HCT116 (cell line): ENCODE data around the gene DCLRE1B. TPM values are rescaled to one million over a fixed set of nuclear protein-coding genes. Genes with fewer than 3 reads are reported as not detected.

ENCODE experiments used
- ATAC-seq: fragments of 200-7000 bp; cut with Tn5 transposase; 2 replicates; pipeline ENCODE4 v1.9.1; 2020; ENCODE audit warnings: mild to moderate bottlenecking, moderate library complexity
- BruUV-seq: library from RNA; stranded (reverse); fragments of 400-500 nt; replicated peaks from 2 replicates; lab custom pipeline; 2021; lab: Mats Ljungman, UMichigan
- CTCF ChIA-PET: fragments of 300-600 bp; sonication (Branson Sonifier 250); formaldehyde crosslinking; loops from one replicate; lab custom pipeline; 2021; ENCODE audit warnings: antibody characterized with exemption; lab: Charles Lee
- POLR2A ChIA-PET: fragments of 300-600, 350-600 bp; sonication (Branson Sonifier 250); formaldehyde crosslinking; loops from one replicate; lab custom pipeline; 2021; ENCODE audit warnings: antibody characterized with exemption; lab: Charles Lee
- RAD21 ChIA-PET, 2 experiments: fragments of 300-600 bp; sonication (Branson Sonifier 250); formaldehyde crosslinking; loops; one replicate each; lab custom pipeline; 2023; ENCODE audit warnings: low total read pairs in 2 of 2; ENCODE audit not compliant: uncharacterized antibody in 2 of 2, unreplicated experiment in 2 of 2, low non-redundant PET in 1 of 2; lab: Charles Lee
- DNase-seq: peaks from one replicate; pipeline ENCODE4 v3.0.0-alpha.2; 2010; ENCODE audit warnings: low read depth, low spot score
- H2AFZ ChIP-seq: fragments of 200-600 bp; shearing (Covaris generic), sonication (generic); 2 replicates; pipeline ENCODE4 v1.6.1; 2017; ENCODE audit warnings: low read depth, mixed run types, mixed read lengths, antibody characterized with exemption, low read length; ENCODE audit not compliant: poor library complexity, severe bottlenecking
- H3K27ac ChIP-seq: 2 replicates; pipeline ENCODE4 v1.5.1; 2012; ENCODE audit warnings: low read depth, low read length
- H3K27me3 ChIP-seq: fragments of 200-600 bp; sonication (generic); 2 replicates; pipeline ENCODE4 v1.6.1; 2016; ENCODE audit warnings: mixed run types, low read length, mixed read lengths; ENCODE audit not compliant: insufficient read depth
- H3K36me3 ChIP-seq, 2 experiments: fragments of 200-500 bp in 1 of 2; fragments of 200-600 bp in 1 of 2; sonication (Bioruptor generic) in 1 of 2; sonication (generic) in 1 of 2; 2 replicates each; pipeline versions ENCODE4 v1.5.1 to v1.6.1; 2014 to 2016; ENCODE audit warnings: low read length in 2 of 2, inconsistent platforms in 1 of 2, mixed read lengths in 1 of 2, mixed run types in 1 of 2; ENCODE audit not compliant: insufficient read depth in 2 of 2, control insufficient read depth in 1 of 2
- H3K4me1 ChIP-seq, 2 experiments: fragments of 200-600 bp in 1 of 2; sonication (generic) in 1 of 2; 2 replicates each; pipeline versions ENCODE4 v1.5.1 to v1.6.1; 2012 to 2017; ENCODE audit warnings: low read length in 2 of 2, inconsistent platforms in 1 of 2, mild to moderate bottlenecking in 1 of 2, mixed read lengths in 1 of 2, mixed run types in 1 of 2, moderate library complexity in 1 of 2; ENCODE audit not compliant: insufficient read depth in 2 of 2, control insufficient read depth in 1 of 2
- H3K4me2 ChIP-seq: fragments of 200-600 bp; sonication (generic); 2 replicates; pipeline ENCODE4 v1.6.1; 2017; ENCODE audit warnings: mixed run types, low read length, mixed read lengths
- H3K4me3 ChIP-seq, 2 experiments: fragments of 200-600 bp in 1 of 2; sonication (generic) in 1 of 2; replicated peaks in 1 of 2; 2 replicates each; pipeline ENCODE4 v1.5.1; 2011 to 2016; ENCODE audit warnings: low read length in 2 of 2, control low read depth in 1 of 2, low read depth in 1 of 2, mild to moderate bottlenecking in 1 of 2, mixed read lengths in 1 of 2, mixed run types in 1 of 2
- H3K79me2 ChIP-seq: fragments of 200-600 bp; sonication (generic); 2 replicates; pipeline ENCODE4 v1.6.1; 2017; ENCODE audit warnings: mild to moderate bottlenecking, mixed run types, low read length, moderate library complexity, mixed read lengths; ENCODE audit not compliant: insufficient read depth
- H3K9ac ChIP-seq: fragments of 200-600 bp; sonication (generic); 2 replicates; pipeline ENCODE4 v1.6.1; 2016; ENCODE audit warnings: low read length, mixed read lengths
- H3K9me2 ChIP-seq: fragments of 200-600 bp; sonication (generic), shearing (Covaris generic); 2 replicates; pipeline ENCODE4 v1.6.1; 2017; ENCODE audit warnings: mixed run types, mild to moderate bottlenecking, moderate library complexity; ENCODE audit not compliant: insufficient read depth
- H3K9me3 ChIP-seq, 2 experiments: fragments of 200-500 bp in 1 of 2; fragments of 200-600 bp in 1 of 2; sonication (Bioruptor generic) in 1 of 2; sonication (generic) in 1 of 2; 2 replicates each; pipeline ENCODE4 v1.6.1; 2014 to 2017; ENCODE audit warnings: low read length in 2 of 2, mixed read lengths in 2 of 2, inconsistent platforms in 1 of 2, low read depth in 1 of 2, mild to moderate bottlenecking in 1 of 2, mixed run types in 1 of 2, moderate library complexity in 1 of 2; ENCODE audit not compliant: control insufficient read depth in 1 of 2, insufficient read depth in 1 of 2
- H4K20me1 ChIP-seq: fragments of 200-600 bp; sonication (generic), shearing (Covaris generic); 2 replicates; pipeline ENCODE4 v1.6.1; 2017; ENCODE audit warnings: mixed run types, mild to moderate bottlenecking, moderate library complexity; ENCODE audit not compliant: insufficient read depth
- CEBPB ChIP-seq: IDR thresholded peaks from 2 replicates; pipeline ENCODE4 v1.6.1; 2012; ENCODE audit warnings: low read depth
- EGR1 ChIP-seq: IDR thresholded peaks from 2 replicates; pipeline ENCODE4 v1.6.1; 2012; ENCODE audit warnings: low read depth
- ELF1 ChIP-seq: IDR thresholded peaks from 2 replicates; pipeline ENCODE4 v1.6.1; 2012; ENCODE audit warnings: low read depth, borderline replicate concordance
- EZH2 ChIP-seq: fragments of 200-600 bp; sonication (generic); IDR thresholded peaks from 2 replicates; pipeline ENCODE4 v1.6.1; 2017; ENCODE audit warnings: antibody characterized with exemption, mixed run types
- EZH2phosphoT487 ChIP-seq: fragments of 200-600 bp; IDR thresholded peaks from 2 replicates; pipeline ENCODE4 v1.6.1; 2018; ENCODE audit warnings: antibody characterized with exemption, borderline replicate concordance
- FOSL1 ChIP-seq: IDR thresholded peaks from 2 replicates; pipeline ENCODE4 v1.6.1; 2012; ENCODE audit warnings: low read depth
- JUND ChIP-seq: IDR thresholded peaks from 2 replicates; pipeline ENCODE4 v1.6.1; 2012
- POLR2A ChIP-seq: IDR thresholded peaks from 2 replicates; pipeline ENCODE4 v1.7.0; 2011; ENCODE audit warnings: borderline replicate concordance; ENCODE audit not compliant: insufficient read depth, insufficient read length; ENCODE audit errors: extremely low read depth
- POLR2AphosphoS5 ChIP-seq: IDR thresholded peaks from 2 replicates; pipeline ENCODE4 v1.6.1; 2011; ENCODE audit warnings: mild to moderate bottlenecking, low read depth, low read length, moderate library complexity
- RAD21 ChIP-seq: IDR thresholded peaks from 2 replicates; pipeline ENCODE4 v1.6.1; 2012; ENCODE audit warnings: low read depth, mild to moderate bottlenecking
- SIN3A ChIP-seq: IDR thresholded peaks from 2 replicates; pipeline ENCODE4 v1.6.1; 2012; ENCODE audit warnings: low read depth
- TCF7L2 ChIP-seq: IDR thresholded peaks from 2 replicates; pipeline ENCODE4 v1.7.0; 2011; ENCODE audit warnings: borderline replicate concordance, inconsistent platforms; ENCODE audit not compliant: insufficient read depth, insufficient read length; ENCODE audit errors: extremely low read depth
- ZFX ChIP-seq: fragments of 450-650 bp; IDR thresholded peaks from 2 replicates; pipeline ENCODE4 v1.6.1; 2017
- intact Hi-C: fragments of 100-400 bp; cut with micrococcal nuclease; formaldehyde crosslinking; loops from 2 replicates; pipeline ENCODE4 v1.10.0; 2022
- total RNA-seq: library from RNA; stranded (reverse); gene quantifications from one replicate; pipeline ENCODE4 v1.2.1, GENCODE V29; 2021; ENCODE audit not compliant: unreplicated experiment
- TF ChIP-seq, protein P1 (sequence below), 3 experiments: fragments of 200-600 bp in 1 of 3; sonication (generic) in 1 of 3; IDR thresholded peaks in 2 of 3; conservative IDR thresholded peaks in 1 of 3; 2 replicates each; pipeline ENCODE4 v1.5.1; 2012 to 2017; ENCODE audit warnings: low read depth in 2 of 3, low read length in 2 of 3, antibody characterized with exemption in 1 of 3, borderline replicate concordance in 1 of 3, control low read depth in 1 of 3, mild to moderate bottlenecking in 1 of 3, mixed read lengths in 1 of 3, mixed run types in 1 of 3, moderate library complexity in 1 of 3; ENCODE audit not compliant: insufficient read depth in 1 of 3
- TF ChIP-seq, protein P2 (sequence below): IDR thresholded peaks from 2 replicates; pipeline ENCODE4 v1.6.1; 2012
- TF ChIP-seq, protein P3 (sequence below): IDR thresholded peaks from 2 replicates; pipeline ENCODE4 v1.6.1; 2012

The DCLRE1B gene
- total RNA-seq, 1 experiment from 2014 or later: 13.4 TPM

DNA sequence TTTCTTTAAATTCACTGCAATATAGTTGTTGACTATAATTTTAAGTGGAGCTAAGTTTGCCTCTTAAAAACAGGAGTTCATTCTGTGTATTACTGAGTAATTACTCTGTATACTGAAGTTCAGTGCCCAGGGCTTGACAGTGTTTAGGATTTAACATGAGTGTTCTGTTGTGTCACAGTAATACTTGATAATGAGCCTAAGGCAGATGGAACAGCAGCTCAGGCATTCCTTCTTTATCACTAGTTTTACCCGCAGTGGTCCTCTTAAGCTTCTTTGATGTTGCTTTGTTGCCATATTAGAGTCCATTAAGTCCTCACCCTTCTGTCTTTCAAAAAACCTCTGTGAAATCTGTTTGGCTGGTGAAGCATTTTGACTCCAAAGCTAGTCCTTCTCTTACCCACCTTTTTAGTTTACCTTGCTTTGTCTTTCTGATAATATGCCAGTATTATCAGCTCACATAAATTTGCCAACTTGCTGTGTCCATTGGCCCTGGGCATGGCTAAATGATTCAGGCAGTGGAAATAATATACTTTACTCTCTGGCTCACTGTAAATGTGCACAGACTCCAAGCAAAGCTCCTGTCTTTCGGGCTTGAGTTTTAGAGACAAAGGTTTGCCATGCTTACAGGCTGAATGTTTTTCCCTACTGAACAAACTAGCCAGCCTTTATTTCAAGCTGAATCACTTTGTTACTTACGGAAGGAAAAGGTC, 41.7 kb downstream of the DCLRE1B start:
- Histone ChIP-seq H3K9ac (no peak overlapping the region), H3K9me3 (no peaks in the 10 kb centered on the region), H3K9me2 (no peaks in the 10 kb centered on the region), H4K20me1 (no peaks in the 10 kb centered on the region), H3K27me3 (no peaks in the 10 kb centered on the region), H3K4me2 (no peak overlapping the region), H3K27ac (no peak overlapping the region), H3K4me1 (peaks cover 2 to 3% of the 10 kb centered on the region in 2 experiments; a peak in 1 of 4 replicates), H2AFZ (no peak overlapping the region), H3K79me2 (peaks cover 67% of the 10 kb centered on the region), H3K36me3 (peaks cover 3% of the 10 kb centered on the region in 2 experiments; a peak in 2 of 4 replicates), H3K4me3 (no peak overlapping the region)
- ChIA-PET CTCF (interaction anchor here (0.9 to 1.3 kb wide), 2 partner anchors 16 to 32 kb away, joined by 3 read pairs; no protein-coding TSS in a partner anchor), POLR2A (no interaction called here), RAD21 (no interaction called here)
- DNase-seq: no peak
- TF ChIP-seq FOSL1 (no peak), CEBPB (no peak), EGR1 (no peak), TCF7L2 (no peak)
- intact Hi-C loops: no loop called here
- no TSS peak for BruUV-seq
- no peak for ATAC-seq

DNA sequence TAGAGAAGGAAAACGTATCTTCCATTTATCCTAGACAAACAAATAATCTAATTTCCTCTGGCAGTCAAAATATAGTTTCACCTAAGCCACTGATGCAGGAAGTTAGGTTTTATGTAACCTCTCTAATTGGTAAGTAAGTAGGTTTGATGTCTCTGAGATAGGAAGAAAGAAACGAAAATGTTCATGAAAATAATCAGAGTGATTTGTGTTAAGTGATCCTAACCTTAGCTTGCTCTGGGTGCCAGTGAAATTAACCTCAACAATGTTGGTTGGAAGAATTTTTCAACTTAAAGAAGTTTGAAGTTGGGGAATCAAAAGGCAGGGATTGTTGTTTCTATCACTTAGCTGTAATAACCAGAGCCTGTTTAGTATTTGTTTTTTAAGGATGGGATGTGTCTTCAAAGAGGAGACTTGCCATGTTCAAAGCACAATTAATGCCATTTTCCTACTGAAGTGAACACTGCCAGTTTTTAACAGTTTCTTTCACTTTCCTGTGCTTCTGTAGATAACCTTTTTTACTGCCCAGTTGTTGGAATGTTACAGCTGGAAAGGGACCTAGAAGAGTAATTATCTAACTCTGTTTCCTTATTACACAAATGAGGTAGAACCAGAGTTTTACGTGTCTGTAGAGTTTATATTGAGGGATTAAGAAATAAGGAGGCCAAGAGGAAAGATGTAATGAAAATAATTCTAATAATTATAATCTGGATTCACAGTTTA, 42.4 kb downstream of the DCLRE1B start:
- Histone ChIP-seq H3K4me2 (no peak overlapping the region), H3K27ac (no peak overlapping the region), H3K4me3 (no peak overlapping the region), H3K9ac (no peak overlapping the region), H3K27me3 (no peaks in the 10 kb centered on the region), H3K9me3 (no peaks in the 10 kb centered on the region), H3K79me2 (peaks cover 67% of the 10 kb centered on the region), H3K36me3 (peaks cover 3% of the 10 kb centered on the region in 2 experiments; a peak in 2 of 4 replicates), H3K4me1 (peaks cover 2 to 3% of the 10 kb centered on the region in 2 experiments; a peak in 1 of 4 replicates), H4K20me1 (no peaks in the 10 kb centered on the region), H2AFZ (no peak overlapping the region), H3K9me2 (no peaks in the 10 kb centered on the region)
- no peak for ATAC-seq
- POLR2A ChIA-PET: no interaction called here
- CTCF ChIA-PET: interaction anchor here (0.9 to 1.3 kb wide), 2 partner anchors 15 to 31 kb away, joined by 3 read pairs; no protein-coding TSS in a partner anchor
- BruUV-seq: no TSS peak
- intact Hi-C loops: no loop called here
- TF ChIP-seq EGR1 (no peak), ZFX (no peak), POLR2AphosphoS5 (no peak), TCF7L2 (no peak), RAD21 (no peak), JUND (no peak), FOSL1 (no peak), EZH2 (no peak), ELF1 (no peak), EZH2phosphoT487 (no peak), POLR2A (no peak), SIN3A (no peak)
- TF ChIP-seq, protein P1, sequence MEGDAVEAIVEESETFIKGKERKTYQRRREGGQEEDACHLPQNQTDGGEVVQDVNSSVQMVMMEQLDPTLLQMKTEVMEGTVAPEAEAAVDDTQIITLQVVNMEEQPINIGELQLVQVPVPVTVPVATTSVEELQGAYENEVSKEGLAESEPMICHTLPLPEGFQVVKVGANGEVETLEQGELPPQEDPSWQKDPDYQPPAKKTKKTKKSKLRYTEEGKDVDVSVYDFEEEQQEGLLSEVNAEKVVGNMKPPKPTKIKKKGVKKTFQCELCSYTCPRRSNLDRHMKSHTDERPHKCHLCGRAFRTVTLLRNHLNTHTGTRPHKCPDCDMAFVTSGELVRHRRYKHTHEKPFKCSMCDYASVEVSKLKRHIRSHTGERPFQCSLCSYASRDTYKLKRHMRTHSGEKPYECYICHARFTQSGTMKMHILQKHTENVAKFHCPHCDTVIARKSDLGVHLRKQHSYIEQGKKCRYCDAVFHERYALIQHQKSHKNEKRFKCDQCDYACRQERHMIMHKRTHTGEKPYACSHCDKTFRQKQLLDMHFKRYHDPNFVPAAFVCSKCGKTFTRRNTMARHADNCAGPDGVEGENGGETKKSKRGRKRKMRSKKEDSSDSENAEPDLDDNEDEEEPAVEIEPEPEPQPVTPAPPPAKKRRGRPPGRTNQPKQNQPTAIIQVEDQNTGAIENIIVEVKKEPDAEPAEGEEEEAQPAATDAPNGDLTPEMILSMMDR (IDR thresholded peaks at IDR 0.05 in 2 of 3, conservative IDR thresholded peaks at IDR 0.05 in 1 of 3; ENCODE audit: borderline replicate concordance in 1 of 3, insufficient read depth in 1 of 3, low read depth in 2 of 3, low read length in 2 of 3): no peak
- TF ChIP-seq, protein P2, sequence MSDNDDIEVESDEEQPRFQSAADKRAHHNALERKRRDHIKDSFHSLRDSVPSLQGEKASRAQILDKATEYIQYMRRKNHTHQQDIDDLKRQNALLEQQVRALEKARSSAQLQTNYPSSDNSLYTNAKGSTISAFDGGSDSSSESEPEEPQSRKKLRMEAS: no peak
- TF ChIP-seq, protein P3, sequence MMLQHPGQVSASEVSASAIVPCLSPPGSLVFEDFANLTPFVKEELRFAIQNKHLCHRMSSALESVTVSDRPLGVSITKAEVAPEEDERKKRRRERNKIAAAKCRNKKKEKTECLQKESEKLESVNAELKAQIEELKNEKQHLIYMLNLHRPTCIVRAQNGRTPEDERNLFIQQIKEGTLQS: no peak
- RAD21 ChIA-PET: no interaction called here
- DNase-seq: no peak
